GM19099 (cell line): Measurements from ENCODE around the gene LRRC3C.

Experiments used
- POLR2A ChIP-seq: IDR thresholded peaks from 3 replicates; pipeline ENCODE4 v1.6.1; 2011; ENCODE audit warnings: low read depth; ENCODE audit not compliant: insufficient read length; ENCODE audit errors: extremely low read depth

The LRRC3C gene

GRCh38 chr17:39920218-39921210 lies 7.0 kb upstream of the LRRC3C start:
- TF ChIP-seq POLR2A, result no peak

- no peak for TF ChIP-seq POLR2A
Measured at GRCh38 chr17:39921323-39921722, 6.2 kb upstream of the LRRC3C start.

- no peak for TF ChIP-seq POLR2A
Measured at GRCh38 chr17:39922006-39922405, 5.5 kb upstream of the LRRC3C start.

GRCh38 chr17:39923230-39923629 lies 4.3 kb upstream of the LRRC3C start:
- no peak for TF ChIP-seq POLR2A

GRCh38 chr17:39923836-39924690 lies 3.5 kb upstream of the LRRC3C start:
- TF ChIP-seq POLR2A, result no peak

GRCh38 chr17:39924691-39925055 lies 2.9 kb upstream of the LRRC3C start:
- TF ChIP-seq POLR2A, result no peak

- TF ChIP-seq POLR2A, result no peak
Measured at GRCh38 chr17:39925282-39926134, 2.0 kb upstream of the LRRC3C start.

- TF ChIP-seq POLR2A, result no peak
Measured at GRCh38 chr17:39926135-39926587, 1.4 kb upstream of the LRRC3C start.

- TF ChIP-seq POLR2A, result peak; percentile 61
Measured at GRCh38 chr17:39926588-39927100, 888 bp upstream of the LRRC3C start.

DNA sequence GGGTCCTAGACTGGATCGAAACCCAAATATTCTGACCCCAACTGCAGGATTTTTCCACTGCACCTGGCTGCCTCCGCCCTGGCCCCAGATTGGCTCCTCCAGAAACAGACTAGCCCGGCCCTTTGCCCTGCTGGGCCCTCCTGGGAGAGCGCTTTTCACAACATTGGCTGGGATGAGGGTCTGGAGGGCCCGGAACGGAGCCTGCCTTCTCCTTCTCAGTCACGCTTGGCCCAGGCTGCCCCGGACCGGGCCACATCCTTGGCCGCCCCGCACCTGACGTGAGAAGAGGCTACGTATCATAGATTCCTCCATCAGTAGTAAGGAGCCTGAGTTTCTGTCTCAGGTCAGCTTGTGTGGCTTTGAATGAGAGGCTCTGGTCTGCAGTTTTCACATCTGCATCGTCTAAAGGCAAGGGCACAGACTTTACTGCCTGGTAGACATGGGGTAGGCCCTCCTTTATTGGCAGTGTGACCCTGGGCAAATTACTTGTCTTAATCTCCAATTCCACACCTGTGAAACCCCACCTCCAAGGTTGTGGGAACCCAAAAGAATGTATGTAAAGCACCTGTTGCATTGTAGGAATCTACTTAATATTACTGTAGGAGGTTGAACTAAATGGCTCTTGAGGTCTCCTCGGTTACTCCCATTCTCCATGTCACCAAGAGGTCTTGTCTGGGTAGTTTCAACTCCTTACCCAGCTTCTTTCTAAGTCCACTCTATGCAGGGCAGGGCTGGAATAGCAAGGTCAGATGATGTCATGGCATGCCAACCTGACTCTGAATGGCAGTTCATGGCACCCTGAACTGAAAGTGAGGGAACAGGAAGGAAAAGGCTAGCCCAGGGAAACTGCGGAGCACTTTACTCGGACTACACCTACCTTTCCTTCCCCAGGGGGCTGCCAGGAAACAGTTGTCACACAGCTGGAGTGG lies 661 bp downstream of the LRRC3C start:
- no peak for TF ChIP-seq POLR2A

- no peak for TF ChIP-seq POLR2A
Measured at GRCh38 chr17:39928858-39929645, 1.5 kb downstream of the LRRC3C start.

GRCh38 chr17:39929646-39930407 lies 2.3 kb downstream of the LRRC3C start:
- TF ChIP-seq POLR2A, result no peak

GRCh38 chr17:39933912-39934311 lies 6.4 kb downstream of the LRRC3C start:
- TF ChIP-seq POLR2A, result no peak
